AG10803 (cell line): ENCODE measurements around the gene HMGCL.
"Not testable (repeated sequence)": the region's sequence is repeated elsewhere in the genome, so short reads cannot be mapped to it uniquely, and the experiment has no call there.

Experiments used
- DNase-seq: peaks from one replicate; pipeline ENCODE4 v3.0.0; 2010; ENCODE audit warnings: low read depth
- H3K4me3 ChIP-seq: 2 replicates; pipeline ENCODE4 v1.5.1; 2011; ENCODE audit warnings: mild to moderate bottlenecking, low read length, control low read depth
- CTCF ChIP-seq: conservative IDR thresholded peaks from 2 replicates; pipeline ENCODE4 v1.5.1; 2011; ENCODE audit warnings: mild to moderate bottlenecking, low read length, control low read depth, inconsistent platforms

The HMGCL gene

GRCh38 chr1:23797478-23798448, 27.5 kb downstream of the HMGCL start:
- H3K4me3 ChIP-seq, result no peak overlapping the region
- no peak for DNase-seq
- TF ChIP-seq CTCF, result no peak

GRCh38 chr1:23796466-23797271, 28.6 kb downstream of the HMGCL start:
- TF ChIP-seq CTCF, result no peak
- H3K4me3 ChIP-seq, result no peak overlapping the region
- no peak for DNase-seq

DNA sequence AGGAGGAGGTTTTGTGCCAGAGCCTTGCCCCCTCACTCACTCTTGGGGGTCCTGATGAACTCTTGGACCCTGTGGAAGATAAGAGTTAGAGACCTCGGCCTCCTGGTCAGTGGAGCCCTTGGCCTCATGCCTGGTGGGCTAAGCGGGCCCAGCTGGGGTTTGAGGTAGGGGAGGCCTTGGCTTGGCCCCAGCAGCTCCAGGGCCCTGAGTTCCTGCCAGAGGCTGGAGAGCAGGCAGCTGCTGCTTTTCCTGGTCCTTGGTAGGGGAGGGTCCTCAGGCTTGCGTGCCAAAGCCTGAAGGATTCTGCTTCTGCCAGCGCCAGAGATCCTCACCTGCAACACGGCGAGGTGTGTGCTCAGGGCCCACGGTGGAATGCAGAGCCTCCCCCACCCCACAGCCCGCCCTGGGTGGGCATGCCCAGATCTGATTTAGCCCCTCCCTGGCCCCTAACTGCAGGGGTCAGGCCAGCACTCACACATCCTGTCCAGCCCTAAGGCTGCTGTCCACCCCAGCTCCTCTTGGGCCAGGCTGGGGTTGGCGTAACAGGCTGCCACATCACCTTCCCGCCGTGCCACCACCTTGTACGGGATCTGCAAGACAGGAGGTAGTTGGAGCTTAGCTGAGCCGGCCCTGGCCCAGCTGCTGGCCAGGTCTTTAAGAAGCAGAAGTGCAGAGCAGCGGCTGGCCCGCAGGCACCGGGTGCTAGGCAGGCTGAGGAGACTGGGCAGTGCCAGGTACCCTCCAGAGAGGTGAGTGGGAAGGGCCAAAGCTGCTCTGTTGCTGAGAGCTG, 29.4 kb downstream of the HMGCL start:
- H3K4me3 ChIP-seq, result no peak overlapping the region
- no peak for TF ChIP-seq CTCF
- DNase-seq, result no peak

DNA sequence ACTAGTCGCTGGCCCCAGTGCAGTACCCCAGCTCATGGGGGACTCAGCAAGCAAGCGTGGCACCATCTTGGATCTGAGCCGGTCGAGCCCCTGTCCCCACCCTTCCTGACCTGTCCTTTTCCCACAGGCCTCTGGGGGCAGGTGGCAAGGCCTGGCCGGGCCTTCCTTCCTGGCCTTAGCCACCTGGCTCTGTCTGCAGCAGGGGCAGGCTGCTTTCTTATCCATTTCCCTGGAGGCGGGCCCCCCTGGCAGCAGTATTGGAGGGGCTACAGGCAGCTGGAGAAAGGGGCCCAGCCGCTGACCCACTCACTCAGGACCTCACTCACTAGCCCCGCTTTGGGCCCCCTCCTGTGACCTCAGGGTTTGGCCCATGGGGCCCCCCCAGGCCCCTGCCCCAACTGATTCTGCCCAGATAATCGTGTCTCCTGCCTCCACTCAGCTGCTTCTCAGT, 30.5 kb downstream of the HMGCL start:
- H3K4me3 ChIP-seq, DNase-seq: not testable (repeated sequence)

DNA sequence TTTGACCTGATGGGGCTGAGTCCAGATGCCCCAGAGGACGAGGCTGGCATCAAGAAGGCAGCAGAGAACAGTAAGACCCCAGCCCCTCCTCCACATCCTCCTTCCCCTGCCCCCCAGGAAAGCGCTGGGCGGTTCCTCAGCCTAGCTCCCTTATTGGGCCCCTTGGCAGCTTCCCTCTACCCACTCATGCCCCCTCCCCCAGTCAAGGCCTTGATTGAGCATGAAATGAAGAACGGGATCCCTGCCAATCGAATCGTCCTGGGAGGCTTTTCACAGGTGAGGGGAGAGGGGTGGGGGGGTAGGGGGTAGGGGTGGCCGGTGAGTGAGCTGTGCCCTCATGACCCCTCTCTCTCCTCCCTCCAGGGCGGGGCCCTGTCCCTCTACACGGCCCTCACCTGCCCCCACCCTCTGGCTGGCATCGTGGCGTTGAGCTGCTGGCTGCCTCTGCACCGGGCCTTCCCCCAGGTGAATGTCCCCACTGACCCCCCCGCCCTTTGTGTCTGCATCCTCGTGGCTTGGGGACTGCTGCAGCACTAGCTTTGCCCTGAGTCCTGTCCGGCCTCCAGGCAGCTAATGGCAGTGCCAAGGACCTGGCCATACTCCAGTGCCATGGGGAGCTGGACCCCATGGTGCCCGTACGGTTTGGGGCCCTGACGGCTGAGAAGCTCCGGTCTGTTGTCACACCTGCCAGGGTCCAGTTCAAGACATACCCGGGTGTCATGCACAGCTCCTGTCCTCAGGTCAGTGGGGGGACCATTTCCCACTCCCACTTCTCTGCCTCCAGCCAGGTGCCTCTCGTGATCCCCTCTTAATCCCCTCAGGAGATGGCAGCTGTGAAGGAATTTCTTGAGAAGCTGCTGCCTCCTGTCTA, 31.1 kb downstream of the HMGCL start:
- no peak for DNase-seq
- TF ChIP-seq CTCF, result no peak
- no peak overlapping the region for H3K4me3 ChIP-seq

DNA sequence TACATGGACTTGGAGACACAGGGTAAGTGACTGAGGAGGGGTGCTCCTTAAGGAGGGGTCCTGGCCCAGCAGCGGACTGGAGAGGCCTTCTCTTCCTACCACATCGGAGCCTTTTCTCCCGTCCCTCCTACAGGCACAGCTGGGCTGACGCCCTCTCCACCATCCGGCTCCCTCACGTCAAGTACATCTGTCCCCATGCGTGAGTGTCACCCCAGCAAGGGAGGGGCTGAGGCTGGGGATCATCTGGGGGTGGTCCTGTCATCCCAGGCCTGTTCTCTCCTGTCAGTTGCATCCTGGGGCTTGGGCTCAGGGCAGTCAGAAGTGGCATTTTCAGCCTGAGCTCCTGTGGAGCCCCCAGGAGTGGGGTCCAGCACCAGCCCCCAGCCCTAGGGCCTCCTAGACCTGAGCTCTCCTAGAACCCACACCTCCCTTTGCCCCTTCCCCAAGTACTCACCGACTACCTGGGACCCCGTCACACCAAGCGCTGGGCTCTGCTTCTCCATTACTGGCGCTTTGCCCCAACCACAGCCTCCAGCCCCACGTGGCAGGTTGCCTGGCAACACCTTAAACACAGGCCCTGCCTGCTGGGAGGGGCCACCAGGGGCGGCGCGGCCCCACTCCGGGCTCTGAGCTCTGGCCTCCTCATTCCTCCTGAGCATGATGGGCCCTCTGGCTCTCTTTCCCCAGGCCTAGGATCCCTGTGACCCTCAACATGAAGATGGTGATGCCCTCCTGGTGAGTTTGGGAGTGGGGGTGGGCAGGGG, 32.0 kb downstream of the HMGCL start:
- TF ChIP-seq CTCF, result no peak
- no peak overlapping the region for H3K4me3 ChIP-seq
- DNase-seq, result peak; percentile 34
